DLD1 (cell line): Measurements from ENCODE around the gene LENG8.
"Not testable (repeated sequence)": the region's sequence is repeated elsewhere in the genome, so short reads cannot be mapped to it uniquely, and the experiment has no call there.

Experiments
- in situ Hi-C: cut with HindIII; loops from 2 replicates; pipeline ENCODE4 v1.10.0; 2017; ENCODE audit warnings: low sequenced_read_pairs

The LENG8 gene

DNA sequence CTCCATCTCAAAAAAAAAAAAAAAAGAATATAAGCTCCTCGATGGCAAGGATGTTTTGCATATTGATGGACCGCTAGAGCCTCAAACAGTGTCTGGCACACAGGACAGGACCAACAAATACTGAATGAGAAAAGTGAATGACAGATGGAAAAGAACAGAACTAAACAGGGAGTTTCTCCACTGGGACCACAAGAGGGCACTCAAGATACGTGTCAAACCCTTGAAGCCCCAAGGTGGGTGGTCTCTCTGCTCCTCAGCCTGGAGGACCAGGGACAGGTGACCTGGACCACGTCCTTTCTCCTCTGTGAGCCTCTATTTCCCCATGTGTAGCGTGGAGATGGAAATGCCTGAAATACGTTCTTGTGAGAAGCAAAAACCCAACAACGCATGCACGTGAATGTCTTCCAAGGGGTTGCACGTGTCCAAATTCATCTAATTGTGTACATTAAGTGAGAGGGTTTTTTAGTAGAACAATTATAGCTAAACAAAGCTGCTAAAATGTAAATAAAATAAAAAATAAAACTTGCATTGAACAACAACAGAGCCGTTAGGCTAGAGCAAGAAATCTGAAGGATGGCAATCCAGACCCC, 29.8 kb downstream of the LENG8 start:
- in situ Hi-C loops: no loop called here

GRCh38 chr19:54480051-54480450, 31.1 kb downstream of the LENG8 start:
- in situ Hi-C loops: no loop called here

- in situ Hi-C loops: no loop called here
Measured at GRCh38 chr19:54481326-54481930, 32.4 kb downstream of the LENG8 start.

DNA sequence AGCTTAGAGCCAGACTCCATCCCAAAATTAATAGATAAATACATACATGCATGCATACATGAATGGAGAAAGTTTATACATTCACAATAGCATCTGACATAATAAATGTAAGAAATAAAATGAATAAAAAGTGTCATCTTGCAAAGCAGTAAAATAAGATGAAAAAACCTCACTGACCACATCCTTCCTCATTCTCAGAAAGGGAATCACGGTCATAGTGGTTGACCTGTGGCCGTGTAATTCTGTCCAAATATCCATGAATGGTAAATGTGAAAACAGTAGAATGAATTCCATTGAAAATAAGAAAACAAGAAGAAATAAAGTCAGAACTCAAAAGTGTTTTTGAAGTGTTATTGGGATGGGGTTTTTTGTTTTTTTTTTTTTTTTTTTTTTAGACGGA, 33.9 kb downstream of the LENG8 start:
- in situ Hi-C loops: no loop called here

DNA sequence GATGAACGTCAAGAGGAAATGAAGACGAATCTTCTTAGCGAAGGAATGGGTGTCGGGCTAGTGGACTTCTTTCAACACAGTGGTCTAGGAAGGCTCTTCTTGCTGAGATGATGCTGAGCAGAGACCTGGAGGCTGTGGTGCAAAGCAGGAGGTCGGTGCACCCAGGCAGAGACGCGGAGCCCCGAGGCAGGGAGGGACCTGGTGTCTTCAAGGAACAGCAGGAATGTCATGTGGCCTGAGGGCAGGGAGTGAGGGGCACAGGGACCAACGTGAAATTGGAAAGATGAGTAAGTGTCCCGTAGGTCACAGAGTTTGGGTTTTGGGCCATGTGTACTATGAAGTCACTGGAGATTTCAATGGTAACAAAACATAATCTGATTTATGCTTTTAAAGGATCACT, 35.5 kb downstream of the LENG8 start:
- in situ Hi-C loops: no loop called here

GRCh38 chr19:54485851-54486250, 36.9 kb downstream of the LENG8 start:
- in situ Hi-C loops: no loop called here

DNA sequence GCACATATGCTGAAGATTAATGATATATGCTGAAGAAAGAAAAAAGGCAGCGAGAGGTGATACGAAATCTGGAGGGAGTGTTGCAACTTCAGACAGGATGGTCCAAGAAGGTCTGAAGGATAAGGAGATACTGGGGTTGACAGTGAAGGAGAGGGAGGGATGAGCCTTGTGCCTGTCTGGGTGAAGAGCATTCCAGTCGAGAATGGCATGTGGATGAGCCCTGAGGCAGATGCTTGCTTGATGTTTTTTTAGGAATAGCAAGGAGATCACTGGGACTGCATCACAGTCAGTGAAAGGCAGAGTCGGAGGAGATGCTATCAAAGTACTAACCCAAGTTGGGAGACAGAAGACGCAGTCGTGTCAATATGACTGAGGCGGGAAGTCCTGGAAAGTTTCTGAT, 40.3 kb downstream of the LENG8 start:
- in situ Hi-C loops: no loop called here

DNA sequence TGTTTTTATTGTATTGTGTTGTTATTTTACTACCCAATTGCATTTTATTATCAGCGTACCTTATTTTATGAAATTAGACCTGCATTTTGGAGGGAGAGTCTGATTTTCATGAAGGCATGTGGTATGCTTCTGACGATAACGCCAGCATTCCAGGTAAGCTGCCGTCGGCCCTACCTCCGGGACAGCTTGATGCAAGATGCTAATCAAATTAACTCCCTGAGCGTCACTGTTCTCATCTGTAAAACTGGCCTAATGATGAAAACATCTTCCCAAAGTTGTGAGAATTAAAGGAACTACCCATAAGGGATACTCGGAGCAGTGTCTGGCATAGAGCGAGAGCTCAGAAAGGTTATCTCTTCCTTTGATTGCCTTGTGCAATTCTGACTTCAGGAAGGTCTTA, 40.8 kb downstream of the LENG8 start:
- in situ Hi-C loops: no loop called here

DNA sequence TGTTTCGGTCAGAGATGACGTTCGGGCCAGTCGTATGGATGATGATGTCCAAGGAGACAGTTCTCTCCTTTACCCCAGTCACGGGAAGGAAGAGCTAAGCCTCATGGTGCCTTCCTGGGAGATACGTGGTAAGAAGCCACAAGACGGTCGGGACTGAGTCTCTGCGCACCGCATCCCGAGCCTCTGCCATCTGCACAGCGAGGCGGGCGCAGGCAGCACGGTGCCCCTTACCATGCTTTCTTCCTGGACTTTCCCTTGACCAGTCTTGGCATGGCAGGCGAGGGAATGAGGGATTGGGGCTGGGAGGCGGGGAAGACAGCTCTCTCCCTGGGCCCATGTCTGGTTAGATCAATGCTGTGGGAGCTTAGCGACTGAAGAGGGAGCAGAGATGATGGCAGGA, 43.6 kb downstream of the LENG8 start:
- in situ Hi-C loops: no loop called here

- in situ Hi-C loops: not testable (repeated sequence)
Measured at GRCh38 chr19:54493056-54493455, 44.1 kb downstream of the LENG8 start.

- in situ Hi-C loops: no loop called here
Measured at GRCh38 chr19:54493967-54494585, 45.1 kb downstream of the LENG8 start.

DNA sequence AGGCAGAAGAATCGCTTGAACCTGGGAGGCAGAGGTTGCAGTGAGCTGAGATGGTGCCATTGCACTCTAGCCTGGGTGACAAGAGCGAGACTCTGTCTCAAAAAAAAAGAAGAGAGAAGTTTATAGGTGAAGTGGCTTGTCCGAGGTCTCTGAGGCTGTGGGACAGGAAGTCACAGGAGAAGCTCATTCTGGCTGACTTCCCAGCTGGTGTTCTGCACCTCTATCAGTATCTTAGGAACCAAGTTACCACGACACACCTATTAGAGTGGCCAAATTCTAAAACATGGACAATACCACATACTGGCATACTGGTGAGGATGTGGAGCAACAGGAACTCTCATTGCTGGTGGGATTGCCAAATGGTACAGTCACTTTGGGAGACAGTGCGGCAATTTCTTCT, 46.3 kb downstream of the LENG8 start:
- in situ Hi-C loops: not testable (repeated sequence)

- in situ Hi-C loops: not testable (repeated sequence)
Measured at GRCh38 chr19:54497747-54498450, 48.9 kb downstream of the LENG8 start.

DNA sequence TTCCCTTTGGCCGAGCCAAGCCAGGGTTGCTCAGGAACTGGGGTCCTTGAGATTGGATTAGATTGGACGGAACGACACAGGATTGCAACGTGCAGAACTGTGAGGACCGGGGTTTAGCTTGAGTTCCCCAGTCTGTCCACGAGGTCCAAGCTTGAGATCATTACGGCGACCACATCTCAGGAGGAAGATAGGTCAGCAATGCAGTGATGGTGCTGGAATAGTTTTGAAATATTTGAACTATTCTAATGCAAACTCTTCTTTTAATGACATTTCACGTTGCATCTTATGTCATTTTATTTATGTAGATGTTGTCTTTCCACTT, 49.4 kb downstream of the LENG8 start:
- in situ Hi-C loops: not testable (repeated sequence)

DNA sequence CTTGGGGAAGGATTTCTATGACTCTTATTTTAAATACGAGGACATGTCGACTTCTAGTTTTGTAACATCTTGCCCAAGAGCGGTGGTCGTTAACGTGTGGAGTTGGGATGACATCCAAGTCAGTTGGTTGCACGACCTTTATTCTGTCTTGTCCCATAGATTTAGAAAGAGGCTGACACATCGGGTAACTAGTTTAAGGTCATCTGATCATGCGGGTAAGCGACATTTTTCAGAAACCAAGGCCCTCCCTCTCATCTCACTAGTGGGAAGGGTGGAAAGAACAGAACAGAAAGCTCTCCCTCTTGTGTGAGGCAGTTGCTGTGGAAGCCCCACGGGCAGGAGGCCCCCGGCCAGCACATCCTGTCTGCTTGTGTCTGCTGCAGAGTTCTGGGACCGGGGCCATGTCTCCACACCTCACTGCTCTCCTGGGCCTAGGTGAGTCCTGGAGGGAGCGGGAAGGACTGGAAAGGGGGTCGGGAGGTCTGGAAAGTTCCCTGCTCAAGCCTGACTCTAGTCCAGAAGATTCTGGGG, 53.6 kb downstream of the LENG8 start, which contains the start of gene LAIR2:
LAIR2 (plus strand) TSS at position 314 of the 531 bp plus-strand sequence; CDS start at position 402, 88 bp downstream.
- in situ Hi-C loops: no loop called here

- in situ Hi-C loops: not testable (repeated sequence)
Measured at GRCh38 chr19:54505542-54505941, 56.5 kb downstream of the LENG8 start.

DNA sequence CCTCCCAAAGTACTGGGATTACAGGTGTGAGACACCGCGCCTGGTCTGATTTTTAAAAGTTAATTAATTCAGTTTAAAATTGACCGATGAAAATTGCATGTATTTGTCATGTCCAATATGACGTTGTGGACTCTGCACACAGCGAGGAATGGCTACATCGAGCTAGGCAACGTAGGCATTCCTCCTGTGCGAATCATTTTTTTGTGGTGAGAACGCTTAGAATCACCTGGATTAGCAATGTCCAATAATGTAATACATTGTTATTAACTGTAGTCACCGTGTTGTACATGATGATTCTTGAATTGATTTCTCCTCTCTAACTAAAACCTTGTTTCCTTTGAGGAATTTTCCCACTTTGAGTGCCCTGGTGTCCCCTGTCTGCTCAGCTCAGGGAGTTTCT, 57.1 kb downstream of the LENG8 start:
- in situ Hi-C loops: no loop called here

GRCh38 chr19:54507038-54507717, 58.2 kb downstream of the LENG8 start:
- in situ Hi-C loops: not testable (repeated sequence)

DNA sequence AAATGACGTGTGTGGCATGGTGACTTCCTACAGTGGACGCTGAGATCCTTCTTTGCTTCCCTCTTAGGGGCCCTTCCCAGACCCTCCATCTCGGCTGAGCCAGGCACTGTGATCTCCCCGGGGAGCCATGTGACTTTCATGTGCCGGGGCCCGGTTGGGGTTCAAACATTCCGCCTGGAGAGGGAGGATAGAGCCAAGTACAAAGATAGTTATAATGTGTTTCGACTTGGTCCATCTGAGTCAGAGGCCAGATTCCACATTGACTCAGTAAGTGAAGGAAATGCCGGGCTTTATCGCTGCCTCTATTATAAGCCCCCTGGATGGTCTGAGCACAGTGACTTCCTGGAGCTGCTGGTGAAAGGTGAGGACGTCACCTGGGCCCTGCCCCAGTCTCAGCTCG, 58.8 kb downstream of the LENG8 start:
- in situ Hi-C loops: no loop called here

DNA sequence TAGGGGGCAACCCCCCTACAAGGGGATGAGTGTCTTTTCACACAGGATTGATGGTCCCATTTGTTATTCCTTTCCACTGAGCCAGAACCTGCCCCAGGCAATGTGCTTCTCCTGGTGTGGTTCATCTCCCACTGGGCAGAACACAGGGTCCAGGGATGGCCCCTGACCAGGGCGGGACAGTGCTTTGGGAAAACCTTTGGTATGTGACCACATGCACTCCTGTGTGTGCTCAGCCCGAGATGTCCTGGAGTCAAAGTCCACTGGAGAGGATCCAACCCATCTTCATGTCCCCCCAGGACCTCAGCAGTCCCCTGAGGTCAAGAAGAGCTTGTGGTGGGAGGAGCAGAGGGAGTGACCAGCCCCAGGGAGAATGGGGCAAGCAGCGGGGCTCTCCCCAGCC, 59.5 kb downstream of the LENG8 start:
- in situ Hi-C loops: not testable (repeated sequence)
